ENCODE measurements around the gene REG4.

DNA sequence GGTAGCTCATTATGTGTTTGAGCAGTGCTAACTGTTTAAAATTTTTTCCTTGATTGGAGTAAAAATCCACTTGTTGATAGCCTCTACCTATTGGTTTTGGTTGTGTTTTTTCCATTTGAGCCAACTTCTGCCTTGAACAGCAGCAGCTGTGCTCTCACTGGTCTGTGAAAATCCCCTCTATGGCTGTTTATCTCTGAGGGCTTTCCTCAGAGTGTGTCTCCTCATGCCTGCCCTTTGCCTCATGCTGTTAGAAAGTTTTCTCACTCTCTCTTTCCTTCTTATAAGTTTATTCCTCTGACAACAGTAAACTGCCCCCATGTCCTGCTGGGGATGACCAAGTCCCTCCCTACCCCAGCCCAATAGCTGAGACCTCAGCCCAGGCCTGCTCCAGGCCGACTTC is 14.1 kb downstream of the REG4 start:
- TF ChIP-seq, protein P1, sequence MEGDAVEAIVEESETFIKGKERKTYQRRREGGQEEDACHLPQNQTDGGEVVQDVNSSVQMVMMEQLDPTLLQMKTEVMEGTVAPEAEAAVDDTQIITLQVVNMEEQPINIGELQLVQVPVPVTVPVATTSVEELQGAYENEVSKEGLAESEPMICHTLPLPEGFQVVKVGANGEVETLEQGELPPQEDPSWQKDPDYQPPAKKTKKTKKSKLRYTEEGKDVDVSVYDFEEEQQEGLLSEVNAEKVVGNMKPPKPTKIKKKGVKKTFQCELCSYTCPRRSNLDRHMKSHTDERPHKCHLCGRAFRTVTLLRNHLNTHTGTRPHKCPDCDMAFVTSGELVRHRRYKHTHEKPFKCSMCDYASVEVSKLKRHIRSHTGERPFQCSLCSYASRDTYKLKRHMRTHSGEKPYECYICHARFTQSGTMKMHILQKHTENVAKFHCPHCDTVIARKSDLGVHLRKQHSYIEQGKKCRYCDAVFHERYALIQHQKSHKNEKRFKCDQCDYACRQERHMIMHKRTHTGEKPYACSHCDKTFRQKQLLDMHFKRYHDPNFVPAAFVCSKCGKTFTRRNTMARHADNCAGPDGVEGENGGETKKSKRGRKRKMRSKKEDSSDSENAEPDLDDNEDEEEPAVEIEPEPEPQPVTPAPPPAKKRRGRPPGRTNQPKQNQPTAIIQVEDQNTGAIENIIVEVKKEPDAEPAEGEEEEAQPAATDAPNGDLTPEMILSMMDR (conservative IDR thresholded peaks at IDR 0.05; ENCODE audit: low read depth, low read length), result no peak
- TF ChIP-seq RFX5 (IDR thresholded peaks at IDR 0.05; ENCODE audit: low read depth, low read length), result no peak
- no peak for TF ChIP-seq SMC3 (IDR thresholded peaks at IDR 0.05; ENCODE audit: low read depth, low read length)
- no peak for TF ChIP-seq MXI1 (IDR thresholded peaks at IDR 0.05; ENCODE audit: borderline replicate concordance, low read depth, low read length)
- TF ChIP-seq POLR2A (IDR thresholded peaks at IDR 0.05; ENCODE audit: low read depth, low read length), result no peak
- no peak for TF ChIP-seq BHLHE40 (IDR thresholded peaks at IDR 0.05; ENCODE audit: low read depth, low read length)
- TF ChIP-seq RCOR1 (IDR thresholded peaks at IDR 0.05; ENCODE audit: insufficient replicate concordance, low read length), result no peak
- TF ChIP-seq MAZ (IDR thresholded peaks at IDR 0.05; ENCODE audit: borderline replicate concordance, low read depth, low read length), result no peak
- no peak for TF ChIP-seq FOS (IDR thresholded peaks at IDR 0.05; ENCODE audit: low read depth, low read length)
- TF ChIP-seq NFE2L2 (IDR thresholded peaks at IDR 0.05; ENCODE audit: low read depth, low read length), result no peak
- TF ChIP-seq RAD21 (IDR thresholded peaks at IDR 0.05; ENCODE audit: low read length), result no peak
- TF ChIP-seq, protein P2, sequence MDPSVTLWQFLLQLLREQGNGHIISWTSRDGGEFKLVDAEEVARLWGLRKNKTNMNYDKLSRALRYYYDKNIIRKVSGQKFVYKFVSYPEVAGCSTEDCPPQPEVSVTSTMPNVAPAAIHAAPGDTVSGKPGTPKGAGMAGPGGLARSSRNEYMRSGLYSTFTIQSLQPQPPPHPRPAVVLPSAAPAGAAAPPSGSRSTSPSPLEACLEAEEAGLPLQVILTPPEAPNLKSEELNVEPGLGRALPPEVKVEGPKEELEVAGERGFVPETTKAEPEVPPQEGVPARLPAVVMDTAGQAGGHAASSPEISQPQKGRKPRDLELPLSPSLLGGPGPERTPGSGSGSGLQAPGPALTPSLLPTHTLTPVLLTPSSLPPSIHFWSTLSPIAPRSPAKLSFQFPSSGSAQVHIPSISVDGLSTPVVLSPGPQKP (IDR thresholded peaks at IDR 0.05; ENCODE audit: borderline replicate concordance, low read depth, low read length), result no peak
- TF ChIP-seq, protein P3, sequence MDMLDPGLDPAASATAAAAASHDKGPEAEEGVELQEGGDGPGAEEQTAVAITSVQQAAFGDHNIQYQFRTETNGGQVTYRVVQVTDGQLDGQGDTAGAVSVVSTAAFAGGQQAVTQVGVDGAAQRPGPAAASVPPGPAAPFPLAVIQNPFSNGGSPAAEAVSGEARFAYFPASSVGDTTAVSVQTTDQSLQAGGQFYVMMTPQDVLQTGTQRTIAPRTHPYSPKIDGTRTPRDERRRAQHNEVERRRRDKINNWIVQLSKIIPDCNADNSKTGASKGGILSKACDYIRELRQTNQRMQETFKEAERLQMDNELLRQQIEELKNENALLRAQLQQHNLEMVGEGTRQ (IDR thresholded peaks at IDR 0.05; ENCODE audit: low read depth, low read length), result no peak
